ENCODE results near the gene ADCY7.

ADCY7 gene

DNA sequence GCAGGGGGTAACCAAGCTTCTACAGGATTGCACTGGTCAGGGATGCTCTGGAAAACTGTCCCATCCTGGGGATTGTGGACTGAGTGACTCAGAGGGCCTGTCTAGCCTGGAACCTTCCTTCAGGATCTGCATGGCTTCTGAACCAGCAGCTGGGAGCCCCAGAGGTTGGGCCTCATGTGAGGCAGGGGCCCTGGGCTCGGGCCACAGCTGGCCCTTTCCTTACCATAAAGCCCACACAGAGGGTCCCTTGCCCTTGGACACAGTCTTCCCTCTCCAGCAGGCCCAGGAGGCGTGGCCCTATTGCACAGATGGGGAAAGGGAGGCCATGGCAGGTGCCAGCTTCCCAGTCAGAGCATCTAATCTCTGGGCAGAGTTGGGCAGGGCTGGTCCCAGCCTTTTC lies 30.5 kb downstream of the ADCY7 start:
- no peak for DNase-seq (ENCODE audit: low read depth in 1 of 2, low spot score in 1 of 2)

DNA sequence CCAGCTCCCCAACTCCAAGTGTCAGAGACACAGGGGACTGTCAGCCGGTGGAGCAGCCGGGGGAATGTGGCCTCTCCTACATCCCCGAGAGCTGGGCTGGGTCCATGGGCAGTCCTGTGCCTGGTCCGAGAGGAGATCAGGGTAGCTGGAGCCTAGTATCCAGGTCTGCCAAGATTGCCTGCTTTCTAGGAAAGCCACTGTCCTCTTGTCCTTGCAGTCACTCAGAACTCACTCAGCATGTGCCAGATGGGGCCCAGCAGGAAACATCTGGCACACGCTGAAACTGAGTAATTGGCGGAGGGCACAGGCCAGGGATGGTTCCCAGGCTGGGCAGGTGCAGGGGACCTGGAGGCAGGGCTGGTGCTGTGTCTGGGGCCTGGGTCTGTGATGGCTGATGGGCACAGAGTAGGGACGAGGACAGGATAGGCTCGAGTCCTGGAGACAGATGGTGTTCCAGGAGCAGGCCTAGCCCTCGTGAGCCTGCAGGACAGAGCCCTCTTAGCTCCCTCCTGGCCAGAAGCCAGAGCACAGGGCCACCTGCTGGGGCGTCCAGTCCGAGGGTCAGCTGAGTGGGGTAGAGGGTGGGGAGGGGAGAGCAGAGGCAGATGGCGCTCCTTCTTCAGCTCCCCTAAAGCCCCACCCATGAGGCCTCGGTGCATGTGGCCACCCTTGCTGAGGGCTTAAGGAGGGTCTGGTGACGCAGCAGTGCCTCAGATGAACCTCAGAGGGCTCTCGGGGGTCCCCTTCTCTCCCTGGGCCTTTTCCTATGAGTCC lies 31.1 kb downstream of the ADCY7 start:
- DNase-seq (ENCODE audit: low read depth in 1 of 2, low spot score in 1 of 2) = no peak

DNA sequence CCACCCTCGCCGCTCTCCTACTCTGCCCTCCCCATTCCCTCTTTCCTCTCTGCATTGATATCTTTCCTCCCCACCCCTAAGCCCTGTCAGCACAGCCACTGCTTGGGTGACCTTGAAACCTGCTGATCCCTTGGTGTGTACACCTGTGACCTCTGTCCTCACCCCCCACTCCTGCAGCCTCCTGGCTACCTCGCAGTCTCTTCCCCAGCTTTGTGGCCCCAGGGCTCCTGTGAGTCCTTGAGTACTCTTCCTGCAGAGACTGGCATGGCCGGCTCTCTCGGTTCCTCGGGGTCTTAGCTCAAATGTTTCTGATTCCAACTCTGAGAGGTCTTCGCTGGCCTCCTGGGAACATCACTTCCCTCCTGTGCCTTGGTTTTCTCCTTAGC lies 31.7 kb downstream of the ADCY7 start:
- DNase-seq (ENCODE audit: low read depth in 1 of 2, low spot score in 1 of 2) = no peak

DNA sequence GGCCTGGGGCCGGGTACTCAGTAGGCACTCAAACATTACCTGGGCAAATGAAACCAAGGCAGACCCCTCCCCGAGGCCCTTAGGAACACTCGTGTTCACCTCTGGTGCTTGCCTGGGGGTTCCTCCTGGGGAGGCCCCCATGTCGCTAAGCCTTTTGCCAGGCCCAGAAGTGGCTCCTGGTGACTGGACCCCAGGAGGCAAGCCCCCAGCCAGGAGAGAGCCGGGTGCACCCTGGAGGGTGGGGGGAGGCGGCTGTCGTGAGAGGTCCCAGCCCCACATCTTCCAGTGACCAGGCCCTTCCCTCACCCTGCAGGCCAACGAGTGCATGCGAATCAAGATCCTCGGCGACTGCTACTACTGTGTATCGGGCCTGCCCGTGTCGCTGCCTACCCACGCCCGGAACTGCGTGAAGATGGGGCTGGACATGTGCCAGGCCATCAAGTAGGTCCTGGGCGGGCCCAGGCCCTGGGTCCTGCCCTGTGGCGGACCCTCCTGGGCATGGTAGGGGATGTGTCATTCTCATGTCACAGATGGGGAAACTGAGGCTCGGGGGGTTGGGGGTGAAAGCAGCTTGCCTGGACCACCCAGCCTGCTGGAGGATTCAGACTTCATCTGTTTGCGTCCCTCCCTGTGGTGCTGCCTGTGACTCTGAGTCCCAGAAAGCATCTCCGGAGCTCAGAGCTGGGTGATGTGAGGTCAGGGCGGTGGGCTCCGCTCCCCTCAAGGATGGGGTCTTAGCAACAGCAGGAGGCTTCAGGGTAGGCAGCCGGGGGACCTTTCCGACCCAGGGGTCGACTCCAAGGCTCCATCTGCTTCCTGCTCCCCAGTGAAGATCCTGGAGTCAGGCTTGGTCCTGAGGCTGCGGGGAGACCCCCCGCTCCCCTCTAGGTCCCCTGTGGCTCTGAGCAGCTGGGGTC lies 32.5 kb downstream of the ADCY7 start:
- no peak for DNase-seq (ENCODE audit: low read depth in 1 of 2, low spot score in 1 of 2)

DNA sequence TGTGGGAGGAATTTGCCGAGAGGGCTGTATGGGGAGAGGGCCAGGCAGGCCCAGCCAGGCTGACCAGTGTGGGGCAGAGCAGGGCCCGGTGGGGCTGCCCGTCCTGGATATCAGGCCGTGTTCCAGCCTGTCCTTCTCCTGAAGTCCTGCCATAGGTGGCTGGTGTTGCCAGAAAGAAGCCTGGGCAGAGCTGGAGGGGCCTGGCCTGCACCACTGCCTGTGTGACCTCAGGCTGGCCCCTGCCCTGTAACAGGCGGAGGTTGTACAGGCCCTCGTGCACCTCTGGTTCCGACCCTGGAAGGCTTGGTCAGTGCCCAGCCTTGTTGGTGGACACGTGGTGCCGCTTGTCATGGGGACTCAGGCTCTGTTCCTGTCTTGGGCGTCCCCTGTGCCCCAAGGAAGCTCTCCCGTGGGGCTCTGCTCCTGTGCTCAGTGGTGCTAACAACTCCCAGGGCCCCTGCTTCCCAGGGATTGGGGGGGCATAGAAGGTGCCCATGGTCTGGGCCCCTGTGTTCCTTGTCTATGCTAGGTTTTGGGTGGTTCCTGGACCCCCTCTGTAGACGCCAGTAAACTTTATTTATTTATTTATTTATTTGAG lies 33.3 kb downstream of the ADCY7 start:
- no peak for DNase-seq (ENCODE audit: low read depth in 1 of 2, low spot score in 1 of 2)

DNA sequence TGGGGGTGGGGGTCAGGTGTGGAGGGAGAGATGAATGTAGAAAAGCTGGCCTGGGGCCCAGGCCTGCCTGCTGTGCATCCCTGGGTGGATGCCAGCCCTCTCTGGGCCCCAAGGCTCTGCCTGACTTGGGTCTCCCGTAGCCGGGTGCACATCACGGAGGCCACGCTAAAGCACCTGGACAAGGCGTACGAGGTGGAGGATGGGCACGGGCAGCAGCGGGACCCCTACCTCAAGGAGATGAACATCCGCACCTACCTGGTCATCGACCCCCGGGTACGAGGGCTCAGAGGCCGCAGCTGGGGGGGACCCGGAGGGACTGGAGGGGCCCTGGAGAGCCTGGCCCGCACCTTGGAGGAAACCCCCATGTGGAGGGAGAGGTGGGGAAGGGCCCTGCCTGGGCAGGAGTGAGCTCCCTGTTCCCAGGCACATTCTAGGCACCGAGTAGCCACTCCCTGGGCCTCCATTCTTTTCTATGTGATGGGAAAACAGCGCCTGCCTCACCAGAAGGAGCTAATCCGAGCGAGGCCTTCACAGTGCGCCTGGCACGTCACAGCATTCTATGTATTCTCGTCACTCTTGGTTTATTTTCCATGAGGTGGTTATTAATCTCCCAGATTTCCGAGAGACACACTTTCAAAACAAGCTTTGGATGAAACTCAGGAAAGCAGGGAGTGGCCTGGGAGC lies 34.7 kb downstream of the ADCY7 start:
- DNase-seq (ENCODE audit: low read depth in 1 of 2, low spot score in 1 of 2) = no peak

DNA sequence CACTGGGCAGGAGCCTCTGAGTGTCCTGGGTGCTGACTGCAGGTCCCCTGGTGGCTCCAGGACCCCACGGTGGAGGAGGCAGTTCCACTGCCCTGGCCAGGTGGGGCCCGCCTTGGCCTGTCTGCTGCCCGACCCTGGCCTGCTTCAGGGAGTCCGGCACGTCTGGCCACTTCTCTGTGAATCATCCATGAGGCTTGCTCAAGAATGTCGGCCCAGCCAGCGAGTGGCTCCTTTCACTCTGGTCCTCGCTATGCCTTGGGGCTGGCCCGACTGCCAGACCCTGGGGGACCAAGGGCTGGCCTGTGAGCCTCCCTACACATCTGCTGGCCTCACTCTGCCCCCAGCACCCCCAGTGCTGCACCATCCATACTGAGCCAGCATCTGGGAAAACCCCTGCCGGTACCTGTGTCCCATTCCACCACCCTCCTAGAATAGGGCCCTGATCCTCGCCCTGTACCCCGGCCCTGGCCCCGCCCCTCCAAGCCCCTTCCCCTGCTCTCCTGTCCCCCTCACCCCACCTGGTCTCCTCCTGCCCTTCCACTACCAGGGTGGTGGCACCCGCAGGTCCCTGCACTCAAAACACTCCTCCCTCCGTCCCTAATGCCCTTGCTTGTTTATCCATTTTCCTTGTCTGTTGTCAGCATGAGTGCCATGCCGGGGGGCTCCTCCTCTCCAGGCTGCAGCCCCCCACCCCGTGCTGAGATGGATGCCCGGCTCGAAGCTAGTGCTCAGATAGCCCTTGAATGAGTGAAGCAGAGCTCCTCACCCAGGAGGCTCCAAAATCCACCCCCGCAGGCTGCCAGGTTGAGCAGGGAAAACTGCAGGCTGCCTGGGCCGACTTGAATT lies 35.5 kb downstream of the ADCY7 start:
- DNase-seq (ENCODE audit: low read depth in 1 of 2, low spot score in 1 of 2) = no peak

DNA sequence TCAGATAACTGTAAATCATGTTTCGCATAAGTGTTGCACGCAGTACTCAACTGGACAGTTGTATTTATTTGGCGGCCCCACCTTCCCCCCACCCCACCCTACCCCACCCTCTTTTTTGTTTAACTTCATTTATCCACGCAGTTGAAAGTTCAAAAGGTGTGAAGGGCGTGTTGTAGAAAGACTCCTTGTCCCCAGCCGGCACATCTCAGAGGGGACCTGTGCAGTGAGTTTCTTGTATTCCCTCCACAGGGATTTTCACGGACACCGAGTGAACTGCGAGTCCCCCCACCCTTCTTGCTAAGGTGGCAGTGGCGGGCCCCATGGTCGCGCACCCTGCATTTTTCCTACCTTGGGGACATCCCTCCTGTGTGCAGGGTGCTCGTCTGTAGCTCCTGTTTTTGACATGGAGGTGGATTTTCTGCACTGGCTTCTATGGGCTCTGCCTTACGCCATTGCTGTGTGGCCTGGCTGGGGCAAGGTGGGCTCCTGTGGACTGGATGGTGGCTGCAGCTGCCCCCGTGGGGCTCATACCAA lies 36.2 kb downstream of the ADCY7 start:
- DNase-seq (ENCODE audit: low read depth in 1 of 2, low spot score in 1 of 2) = no peak

DNA sequence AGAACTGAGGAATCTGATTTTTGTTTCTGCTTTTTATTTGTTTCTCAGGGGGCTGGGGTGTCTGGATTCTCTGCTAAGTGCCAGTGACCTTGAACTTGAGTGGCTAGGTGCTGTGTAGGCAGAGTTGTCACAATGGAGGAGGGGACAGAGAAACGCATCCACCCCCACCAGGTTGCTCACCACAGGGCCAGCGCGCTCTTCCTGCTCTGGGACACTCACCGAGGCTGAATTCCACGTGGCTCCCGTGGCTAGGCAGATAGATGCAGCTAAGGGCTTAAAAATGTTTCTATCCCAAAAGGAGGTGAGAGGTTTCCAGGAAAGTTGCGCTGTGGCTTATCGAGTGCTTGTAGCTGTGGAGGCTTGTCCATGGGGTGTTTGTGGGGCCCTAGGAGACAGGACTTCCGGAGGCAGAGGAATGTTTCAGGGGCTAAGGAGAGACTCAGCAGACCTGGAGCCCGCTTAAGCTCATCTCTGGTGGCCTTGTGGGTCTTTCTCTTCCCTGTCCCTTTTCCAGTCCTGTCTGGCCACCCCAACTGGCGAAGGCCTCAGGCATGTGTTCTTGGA lies 36.8 kb downstream of the ADCY7 start:
- DNase-seq (ENCODE audit: low read depth in 1 of 2, low spot score in 1 of 2) = no peak

DNA sequence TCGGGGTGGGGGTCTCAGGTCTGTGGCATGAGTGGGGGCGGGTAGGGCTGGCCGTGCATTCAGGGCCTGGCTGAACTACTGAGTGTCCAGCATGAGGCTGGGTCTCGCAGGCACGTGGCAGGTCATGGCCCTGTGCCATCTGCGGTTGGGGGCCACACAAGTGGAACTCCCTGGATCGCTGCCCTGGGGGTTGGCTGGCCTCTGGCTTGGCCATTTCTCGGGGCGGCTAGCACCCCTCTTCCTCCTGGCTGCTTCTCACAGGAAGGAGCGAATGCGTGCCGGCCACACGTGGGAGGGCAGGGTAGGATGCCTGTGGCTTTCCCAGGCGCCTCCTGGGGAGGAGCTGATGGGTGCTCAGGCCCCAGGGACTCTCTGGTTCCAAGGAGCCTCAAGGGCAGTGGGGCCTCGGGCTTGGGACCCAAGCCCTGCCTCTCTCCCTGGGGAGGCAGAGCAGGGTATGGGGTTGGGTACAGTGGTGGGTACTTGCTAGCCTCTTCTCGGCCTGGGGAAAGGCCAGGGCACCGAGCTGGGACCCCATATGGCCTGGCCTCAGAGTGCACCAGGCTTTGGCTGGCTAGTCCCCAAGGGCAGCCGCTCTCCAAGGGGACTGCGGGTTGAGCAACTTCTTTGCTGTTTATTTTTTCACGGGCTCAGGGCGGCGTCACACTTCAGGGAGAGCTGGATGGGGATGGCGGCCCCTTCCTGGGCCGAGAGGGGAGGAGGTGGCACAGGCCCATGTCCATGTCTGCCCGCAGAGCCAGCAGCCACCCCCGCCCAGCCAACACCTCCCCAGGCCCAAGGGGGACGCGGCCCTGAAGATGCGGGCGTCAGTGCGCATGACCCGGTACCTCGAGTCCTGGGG lies 37.5 kb downstream of the ADCY7 start:
- DNase-seq (ENCODE audit: low read depth in 1 of 2, low spot score in 1 of 2) = no peak

DNA sequence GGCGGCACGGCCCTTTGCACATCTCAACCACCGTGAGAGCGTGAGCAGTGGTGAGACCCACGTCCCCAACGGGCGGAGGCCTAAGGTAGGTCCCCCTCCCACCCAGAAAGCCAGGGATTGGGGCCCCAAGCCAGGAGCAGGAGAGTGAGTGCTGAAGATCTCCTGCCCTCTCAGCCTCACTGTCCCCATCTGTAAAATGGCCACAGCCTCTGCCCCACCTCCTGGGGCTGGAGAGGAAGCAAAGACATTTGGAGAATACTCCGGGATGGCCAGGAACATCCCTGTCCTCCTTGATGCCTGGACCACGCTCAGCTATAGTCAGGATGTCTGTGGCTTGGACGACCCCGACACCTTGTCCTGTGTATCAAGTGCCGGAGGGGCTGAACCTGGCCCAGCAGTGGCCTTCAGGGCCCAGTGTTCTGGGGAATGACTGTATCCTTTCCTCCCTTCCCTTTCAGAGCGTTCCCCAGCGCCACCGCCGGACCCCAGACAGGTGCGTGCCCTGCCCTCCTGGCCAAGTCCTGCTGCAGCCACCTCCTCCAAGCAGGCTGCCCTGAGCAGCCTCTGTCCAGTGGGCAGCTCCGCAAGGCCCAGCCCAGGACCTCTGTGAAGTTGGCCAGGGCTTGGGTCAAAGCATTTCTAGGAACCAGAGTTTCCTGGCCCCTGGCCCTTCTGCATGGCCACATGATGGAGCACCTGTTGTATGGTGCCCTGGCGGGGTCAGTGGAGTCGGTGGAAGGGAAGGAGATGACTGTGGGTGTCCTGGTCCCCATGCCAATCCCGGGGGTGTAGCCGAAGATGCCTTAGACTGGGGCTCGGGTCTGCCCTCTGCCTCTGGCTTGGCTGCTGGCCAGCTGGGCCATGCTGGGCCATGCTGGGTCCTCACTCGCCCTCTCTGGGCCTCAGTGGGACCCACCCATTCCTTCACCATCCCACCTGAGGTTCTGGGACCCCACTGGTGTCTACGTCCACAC lies 38.4 kb downstream of the ADCY7 start:
- no peak for DNase-seq (ENCODE audit: low read depth in 1 of 2, low spot score in 1 of 2)

DNA sequence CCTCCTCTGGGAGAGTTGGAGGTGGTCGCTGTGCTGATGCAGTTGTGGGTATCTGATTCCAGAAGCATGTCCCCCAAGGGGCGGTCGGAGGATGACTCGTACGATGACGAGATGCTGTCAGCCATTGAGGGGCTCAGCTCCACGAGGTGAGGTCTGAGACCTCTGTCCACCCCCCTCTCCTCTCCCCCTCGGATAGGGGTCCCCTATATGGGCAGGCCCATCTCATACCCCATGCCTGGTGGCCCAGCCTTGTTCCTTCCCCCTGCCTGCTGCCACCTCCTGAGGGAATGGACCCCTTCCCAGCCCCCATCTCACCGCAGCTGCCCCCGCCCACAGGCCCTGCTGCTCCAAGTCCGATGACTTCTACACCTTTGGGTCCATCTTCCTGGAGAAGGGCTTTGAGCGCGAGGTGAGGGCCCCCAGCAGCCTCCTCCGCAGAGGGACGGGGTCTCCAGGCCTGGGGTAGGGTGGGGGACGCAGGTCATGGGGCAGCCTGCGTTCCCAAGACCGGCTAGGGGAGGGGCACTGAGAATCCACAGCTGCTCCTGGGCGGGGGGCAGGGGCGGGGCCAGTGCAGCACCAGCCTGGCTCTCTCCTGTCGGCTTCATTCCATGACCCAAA lies 39.2 kb downstream of the ADCY7 start:
- DNase-seq (ENCODE audit: low read depth in 1 of 2, low spot score in 1 of 2) = no peak

DNA sequence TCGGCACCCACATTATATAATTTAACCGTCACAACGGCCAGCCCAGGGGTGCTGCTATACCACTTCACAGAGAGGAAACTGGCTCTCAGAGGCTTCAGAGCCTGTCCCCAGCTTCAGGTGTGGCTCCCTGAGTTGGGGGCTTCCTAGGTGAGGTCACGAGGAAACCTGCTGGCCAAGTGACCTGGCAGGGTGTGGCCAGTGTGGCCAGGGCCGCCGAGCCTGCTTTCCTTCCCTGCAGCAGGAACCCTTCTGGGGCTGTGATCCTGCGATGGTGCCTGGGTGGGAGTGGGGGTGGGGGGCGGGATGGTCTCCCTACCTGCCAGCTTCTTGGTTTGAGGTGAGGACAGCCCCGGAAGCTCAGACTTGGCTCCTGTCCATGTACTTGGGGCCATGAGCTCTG lies 39.9 kb downstream of the ADCY7 start:
- no peak for DNase-seq (ENCODE audit: low read depth in 1 of 2, low spot score in 1 of 2)

DNA sequence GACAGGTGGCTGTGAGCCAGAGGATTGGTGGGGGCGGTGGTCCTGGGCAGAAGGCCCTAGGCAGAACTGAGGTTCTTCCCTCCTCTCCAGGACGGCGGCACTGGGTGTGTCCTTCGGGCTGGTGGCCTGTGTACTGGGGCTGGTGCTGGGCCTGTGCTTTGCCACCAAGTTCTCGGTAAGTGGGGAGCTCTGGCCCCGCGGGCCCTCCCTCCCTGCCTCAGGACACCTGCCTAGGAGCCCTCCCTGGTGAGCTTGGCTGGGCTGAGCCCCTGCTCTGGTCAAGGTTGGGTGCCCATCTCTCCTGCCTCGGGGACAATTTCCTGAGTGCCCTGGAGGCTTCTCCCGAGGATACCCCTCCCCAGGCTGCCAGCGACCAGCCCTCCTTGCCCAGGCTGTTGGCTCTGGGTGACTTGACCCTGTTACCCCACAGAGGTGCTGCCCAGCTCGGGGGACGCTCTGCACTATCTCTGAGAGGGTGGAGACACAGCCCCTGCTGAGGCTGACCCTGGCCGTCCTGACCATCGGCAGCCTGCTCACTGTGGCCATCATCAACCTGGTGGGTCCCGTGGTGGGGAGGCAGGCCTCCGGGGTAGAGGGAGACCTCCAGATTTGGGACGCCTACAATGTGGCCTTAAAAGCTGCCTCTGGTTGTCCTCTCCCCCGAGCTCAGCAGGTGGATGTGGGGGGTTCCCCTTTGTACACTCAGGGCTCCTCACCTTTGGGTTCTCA lies 42.0 kb downstream of the ADCY7 start:
- peak in 1 of 2 donors; percentile 2 for DNase-seq (ENCODE audit: low read depth in 1 of 2, low spot score in 1 of 2)

DNA sequence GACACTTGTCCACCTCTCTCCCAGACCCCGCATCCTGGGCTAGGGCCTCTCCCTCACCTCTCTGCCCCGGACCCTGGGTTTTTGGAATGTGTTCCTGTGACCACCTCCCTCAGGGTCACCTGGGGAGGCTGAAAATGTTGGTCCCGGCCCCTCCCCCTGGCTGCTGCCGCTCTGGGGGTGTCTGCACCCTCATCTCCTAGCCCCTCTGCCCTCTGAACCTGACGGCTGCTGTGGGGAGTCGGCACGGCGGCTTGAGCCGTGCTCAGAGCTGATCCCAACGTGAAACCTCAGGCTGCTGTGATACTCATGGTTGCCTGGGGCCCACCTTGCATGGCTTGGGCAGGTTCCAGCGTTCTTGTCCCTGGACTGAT lies 42.8 kb downstream of the ADCY7 start:
- peak in 1 of 2 donors; percentile 3 for DNase-seq (ENCODE audit: low read depth in 1 of 2, low spot score in 1 of 2)

DNA sequence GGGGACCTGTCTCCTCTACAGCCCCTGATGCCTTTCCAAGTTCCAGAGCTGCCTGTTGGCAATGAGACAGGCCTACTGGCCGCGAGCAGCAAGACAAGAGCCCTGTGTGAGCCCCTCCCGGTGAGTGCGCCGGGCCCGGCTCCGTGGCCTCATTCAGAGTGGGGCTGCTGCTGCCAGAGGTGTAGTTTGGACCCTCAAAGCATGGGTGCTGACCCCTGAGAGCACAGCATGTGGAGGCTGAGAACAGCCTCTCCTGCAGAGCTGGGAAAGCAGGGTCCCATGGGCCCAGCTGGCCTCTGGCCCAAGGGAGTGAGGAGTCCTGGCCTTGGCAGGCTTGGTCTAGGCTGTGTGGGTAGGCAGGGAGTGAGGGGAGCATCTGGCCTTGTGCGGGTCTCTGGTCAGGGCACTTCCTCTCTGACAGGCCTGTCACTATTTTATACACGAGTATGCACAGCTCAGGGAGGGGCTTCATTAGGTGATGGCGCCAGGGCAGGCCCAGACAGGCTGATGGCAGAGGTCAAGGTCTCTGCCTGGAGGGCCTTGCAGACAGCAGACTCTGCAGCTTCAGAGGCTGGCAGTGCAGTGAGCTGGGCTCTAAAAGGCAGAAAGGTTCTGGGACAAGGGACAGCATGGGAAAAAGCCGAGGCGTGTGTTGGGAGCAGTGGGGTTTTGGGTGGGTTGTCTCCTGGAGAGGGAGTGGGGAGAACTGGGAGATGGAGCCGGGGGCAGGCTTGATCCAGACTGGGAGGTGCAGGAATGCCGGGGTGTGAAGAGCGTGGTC lies 43.4 kb downstream of the ADCY7 start:
- peak in 1 of 2 donors; percentile 2 for DNase-seq (ENCODE audit: low read depth in 1 of 2, low spot score in 1 of 2)
